CD4-positive, alpha-beta T cell treated with Interleukin-12 subunit alpha and Interleukin-12 subunit beta, for 1 hour (primary cell): ENCODE measurements around the gene ABTB2.

Experiments
- DNase-seq: peaks from one replicate; pipeline ENCODE4 v3.0.0-alpha.2; 2020

The ABTB2 gene

DNA sequence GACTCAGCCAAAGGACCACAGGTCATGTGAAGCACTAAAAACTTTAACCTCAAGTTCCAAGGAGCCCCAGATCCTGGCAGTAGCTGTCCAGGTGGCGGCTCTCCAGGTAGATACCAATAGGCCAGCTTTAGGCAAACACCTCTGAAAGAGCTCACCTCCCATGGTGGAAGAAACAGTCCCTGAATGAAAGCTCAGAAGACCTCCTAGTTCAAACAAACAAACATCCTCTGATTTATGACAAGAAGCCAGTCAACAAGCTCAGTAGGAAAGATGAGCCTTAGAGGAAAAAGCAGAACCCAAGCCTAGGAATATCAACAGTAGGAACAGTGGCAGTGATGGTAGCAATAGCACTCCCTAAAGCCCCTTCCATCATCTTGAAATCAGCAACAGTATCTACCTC lies 17.2 kb downstream of the ABTB2 start:
- no peak for DNase-seq

GRCh38 chr11:34339149-34340064 lies 18.4 kb downstream of the ABTB2 start:
- DNase-seq: no peak

DNA sequence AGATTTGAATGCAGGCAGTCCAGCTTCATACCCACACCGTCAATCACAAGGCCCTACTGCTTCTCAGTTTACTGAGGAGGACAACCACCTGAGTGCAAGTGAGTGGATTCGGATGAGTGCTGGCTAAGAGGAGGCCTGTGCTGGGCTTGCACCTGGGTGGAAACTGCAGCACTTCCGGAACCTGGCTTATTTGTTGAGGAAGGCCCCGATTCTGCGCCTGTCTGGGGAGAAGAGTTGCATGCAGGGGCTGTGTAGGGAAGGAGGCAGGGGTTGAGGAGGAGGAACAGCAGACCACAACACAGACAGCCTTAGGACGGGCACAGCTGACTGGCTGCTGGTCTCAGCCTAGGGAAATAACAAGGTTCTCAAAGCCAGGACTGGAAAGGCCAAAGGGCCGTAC lies 20.8 kb downstream of the ABTB2 start:
- no peak for DNase-seq

GRCh38 chr11:34335801-34336200 lies 22.0 kb downstream of the ABTB2 start:
- DNase-seq: no peak

- DNase-seq: no peak
Observed at GRCh38 chr11:34335331-34335730, 22.5 kb downstream of the ABTB2 start.

GRCh38 chr11:34333787-34334186 lies 24.0 kb downstream of the ABTB2 start:
- DNase-seq: no peak

- DNase-seq: no peak
Observed at GRCh38 chr11:34332524-34332923, 25.3 kb downstream of the ABTB2 start.

- no peak for DNase-seq
Observed at GRCh38 chr11:34331736-34332135, 26.1 kb downstream of the ABTB2 start.

- no peak for DNase-seq
Observed at GRCh38 chr11:34331329-34331728, 26.5 kb downstream of the ABTB2 start.

GRCh38 chr11:34330653-34331052 lies 27.2 kb downstream of the ABTB2 start:
- no peak for DNase-seq

- no peak for DNase-seq
Observed at GRCh38 chr11:34329876-34330275, 27.9 kb downstream of the ABTB2 start.

- DNase-seq: no peak
Observed at GRCh38 chr11:34328632-34328910, 29.2 kb downstream of the ABTB2 start.

DNA sequence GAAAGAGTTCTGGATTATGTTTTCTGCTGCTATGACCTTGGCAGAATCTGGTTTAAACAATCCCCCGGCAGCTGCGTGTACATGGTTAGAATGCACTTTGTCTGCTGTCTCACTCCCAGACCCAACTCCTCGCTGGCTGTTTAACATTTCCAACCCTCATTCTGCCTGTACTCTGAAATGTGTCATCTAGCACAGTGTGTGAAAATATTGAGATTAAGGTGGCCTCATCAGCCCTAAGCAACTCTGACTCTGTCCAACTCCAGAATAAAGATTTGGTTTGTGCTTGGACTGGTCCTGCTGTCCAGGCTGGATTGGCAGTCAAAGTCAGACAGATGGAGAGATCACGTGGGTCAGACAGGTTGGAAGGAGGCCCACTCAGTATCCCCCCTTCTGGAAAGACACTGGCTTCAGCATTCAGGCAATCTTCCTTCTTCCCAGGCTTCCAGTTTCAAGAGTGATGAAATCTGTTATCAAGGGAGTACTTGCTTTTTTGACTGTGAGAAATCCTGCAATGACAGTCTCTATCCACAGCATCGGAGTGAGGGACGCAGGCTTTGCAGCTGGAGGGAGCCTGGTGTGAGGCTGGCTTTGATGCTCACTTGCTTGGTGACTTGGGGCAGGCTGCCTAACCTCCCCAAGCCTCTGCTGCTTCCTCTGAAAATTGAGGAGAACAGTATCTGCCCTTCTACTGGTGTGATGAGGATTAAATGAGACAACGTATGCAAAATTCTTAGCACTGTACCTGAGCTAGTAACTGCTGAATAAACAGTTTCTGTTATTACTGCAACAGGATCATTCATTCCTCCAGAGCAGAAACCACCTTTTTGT lies 29.8 kb downstream of the ABTB2 start:
- DNase-seq: no peak

DNA sequence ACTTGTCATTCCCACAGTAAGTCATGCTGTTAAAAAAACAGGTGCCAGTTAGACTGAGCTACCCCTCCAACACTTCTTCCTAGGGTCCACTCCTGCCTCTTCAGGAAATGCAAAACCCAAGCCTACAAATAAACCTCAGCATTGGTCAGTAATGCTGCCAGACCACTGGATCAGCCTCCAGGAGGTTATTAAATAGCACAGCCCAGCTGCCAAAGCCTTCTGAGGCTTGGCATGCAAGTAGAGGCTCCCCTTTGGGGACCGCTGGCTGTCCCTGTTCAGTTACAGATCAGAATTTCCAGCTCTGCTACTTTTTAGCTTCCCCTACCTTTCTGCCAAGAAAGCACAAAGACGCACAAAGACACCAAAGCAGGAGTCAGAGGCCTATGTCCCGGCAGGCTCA lies 33.3 kb downstream of the ABTB2 start:
- no peak for DNase-seq

GRCh38 chr11:34323601-34324000 lies 34.2 kb downstream of the ABTB2 start:
- no peak for DNase-seq

DNA sequence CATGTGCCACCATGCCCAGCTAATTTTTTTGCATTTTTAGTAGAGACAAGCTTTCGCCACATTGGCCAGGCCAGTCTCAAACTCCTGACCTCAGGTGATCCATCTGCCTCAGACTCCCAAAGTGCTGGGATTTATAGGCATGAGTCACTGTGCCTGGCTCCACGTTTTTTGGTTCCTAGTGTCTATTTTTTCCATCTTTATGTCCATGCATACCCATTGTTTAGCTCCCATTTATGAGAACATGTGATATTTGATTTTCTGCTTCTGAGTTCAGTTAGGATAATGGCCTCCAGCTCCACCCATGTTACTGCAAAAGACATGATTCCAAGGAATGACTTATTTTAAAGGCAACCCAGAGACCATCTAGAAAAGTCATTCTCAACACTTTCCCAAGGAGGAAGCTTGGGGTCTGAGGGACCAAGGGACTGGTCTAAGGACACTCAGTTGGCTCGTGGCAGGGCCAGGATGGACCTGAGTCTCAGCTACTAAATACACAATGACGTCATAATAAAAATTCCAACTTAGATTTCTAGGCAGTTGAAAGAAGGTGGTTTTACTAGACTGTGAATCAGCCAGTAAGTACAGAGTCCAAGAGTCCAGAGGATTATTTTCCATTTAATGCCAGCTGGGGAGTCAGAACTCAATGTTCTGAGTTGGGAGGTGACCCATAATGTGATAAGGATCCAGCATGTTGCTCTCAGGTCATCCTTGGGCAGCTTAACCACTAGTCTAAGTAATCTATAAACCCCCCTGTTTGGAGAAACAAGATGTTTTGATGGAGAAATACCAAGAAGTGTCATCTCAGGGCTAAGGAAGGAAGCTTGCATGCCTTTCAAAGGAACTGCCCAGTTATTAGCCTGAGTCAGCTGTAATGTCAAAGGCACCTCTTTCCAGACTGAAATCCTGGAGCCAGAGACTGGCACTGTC lies 39.4 kb downstream of the ABTB2 start:
- no peak for DNase-seq

- no peak for DNase-seq
Observed at GRCh38 chr11:34317666-34318065, 40.1 kb downstream of the ABTB2 start.

GRCh38 chr11:34317036-34317360 lies 40.8 kb downstream of the ABTB2 start:
- no peak for DNase-seq

DNA sequence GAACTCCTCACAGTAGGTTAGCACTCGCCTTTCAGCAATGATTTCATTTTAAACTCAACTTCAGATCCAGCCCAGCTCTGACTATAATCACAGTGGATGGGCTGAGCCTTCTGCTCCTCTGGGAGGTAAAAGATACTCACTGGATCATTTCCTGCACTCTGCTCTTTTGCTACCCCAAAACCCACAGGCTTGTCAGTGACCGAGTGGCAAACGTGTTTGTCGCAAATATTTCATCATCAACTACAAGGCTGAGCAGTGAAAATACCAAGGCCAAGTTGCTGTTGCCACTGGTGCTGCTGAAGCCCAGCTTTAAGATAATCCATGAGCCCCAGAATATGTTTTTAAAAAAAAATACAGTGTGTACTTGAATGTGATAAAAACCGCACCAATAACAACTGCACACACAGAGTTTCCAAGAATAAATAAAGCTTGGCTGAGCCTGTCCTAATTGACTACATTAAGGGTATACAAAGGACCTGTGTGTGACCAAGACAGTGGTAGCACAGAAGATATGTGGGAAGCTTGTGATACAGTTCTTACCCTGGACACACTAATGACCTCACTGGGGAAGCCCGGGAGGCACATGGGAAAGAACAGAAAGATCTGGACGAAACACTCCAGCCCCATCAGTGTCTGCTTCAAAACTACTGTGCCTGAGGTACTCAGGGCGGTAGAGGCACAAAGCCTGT lies 41.3 kb downstream of the ABTB2 start:
- DNase-seq: no peak

GRCh38 chr11:34315394-34315793 lies 42.4 kb downstream of the ABTB2 start:
- DNase-seq: no peak

DNA sequence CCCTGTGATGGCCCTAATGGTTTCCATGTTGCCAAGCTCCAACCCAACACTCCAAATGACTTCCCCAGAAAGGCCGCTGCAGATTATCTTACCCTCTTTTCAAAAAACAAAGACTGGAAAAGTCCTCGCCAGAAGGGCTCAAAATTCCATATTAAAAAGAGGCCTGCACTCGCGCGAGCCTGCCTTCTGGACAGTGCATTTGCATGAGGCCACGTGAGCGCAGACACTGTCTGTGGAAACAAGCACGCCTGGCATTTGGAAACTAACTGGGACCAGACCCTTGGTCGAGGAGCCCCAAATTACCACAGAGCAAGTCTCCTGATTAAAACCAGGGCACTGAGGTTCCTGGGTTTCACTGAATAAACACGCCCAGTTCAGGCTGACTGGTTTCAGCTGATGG lies 42.9 kb downstream of the ABTB2 start:
- DNase-seq: no peak

- DNase-seq: no peak
Observed at GRCh38 chr11:34314176-34314575, 43.6 kb downstream of the ABTB2 start.

DNA sequence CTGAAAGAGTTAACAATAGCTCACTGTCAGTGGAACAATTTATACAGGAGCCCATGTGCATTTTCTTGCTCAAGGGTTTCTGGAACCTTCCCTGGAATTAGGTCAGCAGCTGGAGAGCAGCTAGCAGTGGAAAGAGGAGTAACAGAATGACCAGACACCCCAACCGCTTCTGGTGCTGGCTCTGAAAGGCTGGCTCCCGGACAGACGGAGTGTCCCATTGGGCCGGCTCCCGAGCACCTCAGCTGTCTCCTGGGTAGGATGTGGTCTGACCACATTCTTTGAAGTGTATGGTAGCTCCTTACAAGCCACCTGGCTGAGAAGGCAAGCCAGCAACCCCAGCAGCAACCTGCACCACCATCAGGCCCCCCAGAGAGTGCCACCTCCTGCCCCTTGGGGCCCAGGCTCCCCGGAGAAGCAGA lies 44.7 kb downstream of the ABTB2 start:
- DNase-seq: peak; percentile 12
